Fibroblast of lung (primary cell): ENCODE results near the gene CRTC1.

Experiments used
- CTCF ChIP-seq, 2 donors: IDR thresholded peaks in 1 of 2; conservative IDR thresholded peaks in 1 of 2; 1 replicate in 1 of 2; 2 replicates in 1 of 2; pipeline ENCODE4 v1.5.1; 2011 to 2012; ENCODE audit warnings: low read length in 2 of 2, control low read depth in 1 of 2, inconsistent platforms in 1 of 2, low read depth in 1 of 2, mild to moderate bottlenecking in 1 of 2
- EZH2 ChIP-seq: IDR thresholded peaks from 2 replicates; pipeline ENCODE4 v1.5.1; 2012; ENCODE audit warnings: low read length, control low read depth, mild to moderate bottlenecking; ENCODE audit errors: missing control alignments

- no peak for TF ChIP-seq CTCF (conservative IDR thresholded peaks at IDR 0.05 in 1 of 2, IDR thresholded peaks at IDR 0.05 in 1 of 2; ENCODE audit: low read depth in 1 of 2, low read length in 2 of 2)
- no peak for TF ChIP-seq EZH2
Measured at GRCh38 chr19:18726846-18727245, 43.4 kb downstream of the CRTC1 start.
